Choroid plexus epithelial cell (primary cell): Measurements from ENCODE around the gene LDB1.

Experiments
- DNase-seq: peaks from one replicate; pipeline ENCODE4 v3.0.0-alpha.2; 2010; ENCODE audit warnings: low read depth
- H3K4me3 ChIP-seq: 2 replicates; pipeline ENCODE4 v1.5.1; 2011; ENCODE audit warnings: low read depth, mild to moderate bottlenecking, control low read depth, low read length, moderate library complexity
- CTCF ChIP-seq: conservative IDR thresholded peaks from 2 replicates; pipeline ENCODE4 v1.5.1; 2011; ENCODE audit warnings: low read depth, mild to moderate bottlenecking, control low read depth, inconsistent platforms, low read length, moderate library complexity

The LDB1 gene

GRCh38 chr10:102123223-102123622, 3.1 kb upstream of the LDB1 start:
- H3K4me3 ChIP-seq, result no peak overlapping the region
- no peak for TF ChIP-seq CTCF
- DNase-seq, result no peak

GRCh38 chr10:102122450-102122849, 2.3 kb upstream of the LDB1 start:
- H3K4me3 ChIP-seq, result no peak overlapping the region
- no peak for DNase-seq
- TF ChIP-seq CTCF, result no peak

- peak overlapping the region; percentile 96 for H3K4me3 ChIP-seq
- DNase-seq, result peak; percentile 75
- TF ChIP-seq CTCF, result peak; percentile 61
Observed at GRCh38 chr10:102121739-102122372, 1.7 kb upstream of the LDB1 start.

GRCh38 chr10:102120991-102121738, 997 bp upstream of the LDB1 start:
- DNase-seq, result peak; percentile 96
- TF ChIP-seq CTCF, result no peak
- H3K4me3 ChIP-seq, result peak overlapping the region; percentile 96

GRCh38 chr10:102119417-102120141, 589 bp downstream of the LDB1 start:
- peak; percentile 81 for DNase-seq
- no peak for TF ChIP-seq CTCF
- peak overlapping the region; percentile 96 for H3K4me3 ChIP-seq

GRCh38 chr10:102118867-102119266, 1.3 kb downstream of the LDB1 start:
- TF ChIP-seq CTCF, result no peak
- DNase-seq, result no peak
- H3K4me3 ChIP-seq, result peak overlapping the region; percentile 96
